Esophagus squamous epithelium (tissue), 5 donors: Measurements from ENCODE around the gene CCNL2. TPM values are rescaled to one million over a fixed set of nuclear protein-coding genes. Genes with fewer than 3 reads are reported as not detected.
"Not testable (repeated sequence)": the region's sequence is repeated elsewhere in the genome, so short reads cannot be mapped to it uniquely, and the experiment has no call there.

ENCODE experiments used
- DNase-seq: peaks from one replicate; lab custom pipeline; 2025; lab: John Stamatoyannopoulos, UW
- H3K27ac ChIP-seq, 4 donors: fragments of 200-600 bp; sonication (generic); one replicate each; pipeline ENCODE4 v1.5.1; 2016 to 2019; ENCODE audit warnings: mild to moderate bottlenecking in 1 of 4
- H3K27me3 ChIP-seq, 4 donors: fragments of 200-600 bp; sonication (generic); 1 replicate in 3 of 4; 2 replicates in 1 of 4; pipeline versions ENCODE4 v1.5.1 to v1.6.0; 2017 to 2021; ENCODE audit warnings: antibody characterized with exemption in 1 of 4
- H3K36me3 ChIP-seq, 3 donors: fragments of 200-600 bp; sonication (generic); one replicate each; pipeline ENCODE4 v1.5.1; 2016 to 2019
- H3K4me1 ChIP-seq, 3 donors: fragments of 200-600 bp; sonication (generic); one replicate each; pipeline ENCODE4 v1.5.1; 2017 to 2019
- H3K4me3 ChIP-seq, 4 donors: fragments of 200-600 bp; sonication (generic); 1 replicate in 3 of 4; 2 replicates in 1 of 4; pipeline ENCODE4 v1.5.1; 2016 to 2019; ENCODE audit warnings: mild to moderate bottlenecking in 2 of 4, moderate library complexity in 1 of 4
- H3K9me3 ChIP-seq, 3 donors: fragments of 200-600 bp; sonication (generic); one replicate each; pipeline ENCODE4 v1.5.1; 2016 to 2019
- POLR2A ChIP-seq, 4 donors: fragments of 450-650 bp; IDR thresholded peaks; one replicate each; pipeline ENCODE4 v1.6.1; 2017; ENCODE audit warnings: antibody characterized with exemption in 4 of 4, mild to moderate bottlenecking in 4 of 4, moderate library complexity in 3 of 4
- WGBS, 2 donors: methylation state at CpG; one replicate each; pipeline ENCODE4 v1.1.5; 2018; 5-methylcytosine and 5-hydroxymethylcytosine counted together
- intact Hi-C: fragments of 100-400 bp; cut with DNase I; formaldehyde crosslinking; loops from one replicate; pipeline ENCODE4 v1.15.0; 2022
- total RNA-seq, 4 donors: library from RNA; depleted of rRNA; stranded (reverse); fragments of >200 nt; gene quantifications; one replicate each; pipeline ENCODE4 v1.1.0, GENCODE V29; 2016
- TF ChIP-seq, protein P1 (sequence below), 6 experiments: fragments of 450-650 bp in 4 of 6; fragments of 200-600 bp in 2 of 6; sonication (generic) in 2 of 6; IDR thresholded peaks; one replicate each; pipeline ENCODE4 v1.5.1; 2016 to 2019; ENCODE audit warnings: antibody characterized with exemption in 6 of 6, mild to moderate bottlenecking in 4 of 6, moderate library complexity in 4 of 6
- donor health status: DM: yes; HTN: yes; CAD: no.

CCNL2 gene
- total RNA-seq, result 100 to 1,000 TPM in 2 of 4 donors, 10 to 100 TPM in 2; 42.5 to 213 (median 104) TPM

DNA sequence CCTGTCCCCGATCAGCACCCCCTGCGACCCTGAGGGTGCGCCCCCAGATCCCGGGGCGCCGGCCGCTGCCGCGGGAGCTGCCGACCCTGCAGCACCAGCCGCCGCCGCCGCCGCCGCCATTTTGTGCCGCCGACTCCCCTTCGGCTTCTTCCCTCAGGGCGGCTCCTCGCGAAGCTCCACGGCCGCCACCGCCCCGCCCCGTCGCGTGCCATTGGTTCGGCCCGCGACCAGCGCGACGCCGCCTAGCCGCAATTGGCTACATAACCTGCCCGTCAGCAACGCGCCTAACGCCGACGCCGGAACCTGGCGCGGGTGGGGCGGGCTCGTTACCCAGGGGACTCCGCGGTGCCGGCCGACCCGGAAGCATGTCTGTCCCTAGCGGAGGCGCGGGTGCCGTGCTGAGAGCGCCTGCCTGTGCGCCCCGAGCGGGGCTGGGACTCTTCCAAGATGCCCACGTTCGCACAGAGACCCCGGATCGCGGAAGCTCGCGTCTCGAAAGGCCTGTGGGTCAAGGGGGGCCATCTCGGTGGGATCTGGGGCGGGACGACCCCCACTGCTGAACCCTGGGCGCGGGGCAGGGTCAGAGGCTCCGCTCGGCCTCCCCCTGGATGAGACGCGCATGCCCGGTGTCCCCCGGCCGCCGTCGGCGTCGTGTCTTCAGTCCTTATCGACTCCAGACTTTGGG is at the start of gene CCNL2:
Gene CCNL2, minus strand, starts transcription at position 149 of the 685 bp plus-strand sequence. Its CDS starts 29 bp downstream, at position 120.
- no peaks in the 10 kb centered on the region for H3K27me3 ChIP-seq
- WGBS, 2 donors, result no CpG with 5 or more reads among the region's 86 CpGs
- H3K4me1 ChIP-seq, result peaks cover 22 to 66% (median 23%) of the 10 kb centered on the region in 3 donors
- H3K27ac ChIP-seq, result peak within 1 kb of the TSS; percentile 88 to 94 (median 92)
- H3K4me3 ChIP-seq, result peak within 1 kb of the TSS; percentile 91 to 99 (median 97)
- intact Hi-C loops, result no loop called here
- peaks cover 0 to 80% (median 32%) of the 10 kb centered on the region in 3 donors for H3K36me3 ChIP-seq
- no peaks in the 10 kb centered on the region for H3K9me3 ChIP-seq
- DNase-seq, result peak; percentile 94
- TF ChIP-seq, protein P1, sequence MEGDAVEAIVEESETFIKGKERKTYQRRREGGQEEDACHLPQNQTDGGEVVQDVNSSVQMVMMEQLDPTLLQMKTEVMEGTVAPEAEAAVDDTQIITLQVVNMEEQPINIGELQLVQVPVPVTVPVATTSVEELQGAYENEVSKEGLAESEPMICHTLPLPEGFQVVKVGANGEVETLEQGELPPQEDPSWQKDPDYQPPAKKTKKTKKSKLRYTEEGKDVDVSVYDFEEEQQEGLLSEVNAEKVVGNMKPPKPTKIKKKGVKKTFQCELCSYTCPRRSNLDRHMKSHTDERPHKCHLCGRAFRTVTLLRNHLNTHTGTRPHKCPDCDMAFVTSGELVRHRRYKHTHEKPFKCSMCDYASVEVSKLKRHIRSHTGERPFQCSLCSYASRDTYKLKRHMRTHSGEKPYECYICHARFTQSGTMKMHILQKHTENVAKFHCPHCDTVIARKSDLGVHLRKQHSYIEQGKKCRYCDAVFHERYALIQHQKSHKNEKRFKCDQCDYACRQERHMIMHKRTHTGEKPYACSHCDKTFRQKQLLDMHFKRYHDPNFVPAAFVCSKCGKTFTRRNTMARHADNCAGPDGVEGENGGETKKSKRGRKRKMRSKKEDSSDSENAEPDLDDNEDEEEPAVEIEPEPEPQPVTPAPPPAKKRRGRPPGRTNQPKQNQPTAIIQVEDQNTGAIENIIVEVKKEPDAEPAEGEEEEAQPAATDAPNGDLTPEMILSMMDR (IDR thresholded peaks at IDR 0.05), result peak; percentile 56 to 80 (median 76)
- TF ChIP-seq POLR2A (IDR thresholded peaks at IDR 0.05), result peak in 2 of 4 donors; percentile 51 to 64

DNA sequence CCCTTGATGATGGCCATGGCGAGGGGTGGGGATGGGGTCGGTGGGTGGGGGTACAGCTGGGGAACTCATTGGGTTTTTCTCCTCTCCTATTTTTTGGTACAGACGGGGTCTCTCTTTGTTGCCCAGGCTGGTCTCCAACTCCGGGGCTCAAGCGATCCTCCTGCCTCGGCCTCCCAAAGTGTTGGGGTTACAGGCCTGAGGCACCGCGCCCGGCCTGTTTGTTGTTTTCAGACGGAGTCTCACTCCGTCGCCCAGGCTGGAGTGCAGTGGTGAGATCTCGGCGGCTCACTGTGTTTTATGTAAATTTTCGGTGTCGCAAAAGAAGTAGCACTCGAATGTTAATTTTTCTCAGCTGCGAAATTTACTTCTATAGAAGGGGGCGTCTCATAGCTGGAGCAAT is 47.5 kb upstream of the CCNL2 start:
- DNase-seq, result not testable (repeated sequence)

DNA sequence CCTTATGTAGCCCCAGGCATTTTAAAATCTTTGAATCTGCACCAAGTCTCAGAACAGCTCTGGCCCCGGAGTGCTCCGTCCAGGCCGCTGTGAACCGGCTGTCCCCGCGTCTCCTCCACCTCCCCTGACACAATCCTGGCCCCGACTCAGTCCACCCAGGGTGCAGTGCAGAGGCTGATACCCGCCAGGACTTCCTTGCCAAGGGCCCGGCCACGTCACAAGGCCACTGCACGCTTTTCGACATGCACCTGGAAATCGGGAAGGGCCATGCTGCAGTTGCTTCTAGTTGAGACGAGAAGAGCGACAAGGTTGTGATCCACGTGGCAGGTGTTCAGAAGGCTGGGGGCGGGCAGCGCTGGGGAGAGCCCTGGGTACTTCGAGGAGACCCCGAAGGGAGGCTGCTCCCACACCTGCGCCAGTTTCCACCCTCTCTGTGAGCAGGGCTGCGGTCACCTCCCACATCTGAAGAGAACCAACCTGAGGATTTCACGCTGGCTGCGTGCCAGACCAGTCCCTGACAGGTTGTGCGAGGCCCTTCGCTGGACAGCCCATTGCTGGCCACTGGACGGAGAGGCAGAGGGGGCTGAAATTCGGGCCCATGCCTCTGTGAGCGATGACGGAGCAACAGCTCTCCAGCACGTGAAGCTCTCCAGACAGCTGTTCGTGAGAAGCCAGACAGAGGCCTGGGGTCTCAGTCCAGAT is 43.1 kb upstream of the CCNL2 start:
- Histone ChIP-seq H3K9me3 (no peaks in the 10 kb centered on the region), H3K27me3 (no peaks in the 10 kb centered on the region), H3K4me1 (peaks cover 8 to 44% (median 23%) of the 10 kb centered on the region in 3 donors), H3K27ac (peak overlapping the region in 1 of 4 donors; percentile 14), H3K4me3 (no peak overlapping the region), H3K36me3 (peaks cover 0 to 19% (median 3%) of the 10 kb centered on the region in 3 donors)
- intact Hi-C loops, result no loop called here
- no peak for DNase-seq
- 68 to 74% methylated on average over 14 to 21 of the region's 32 CpGs for WGBS, 2 donors
- TF ChIP-seq POLR2A (IDR thresholded peaks at IDR 0.05), result no peak
- TF ChIP-seq, protein P1 (IDR thresholded peaks at IDR 0.05), result no peak

More for the DNA sequence above, 47.5 kb upstream of the CCNL2 start:
- H3K4me1 ChIP-seq, H3K27ac ChIP-seq, H3K36me3 ChIP-seq, H3K4me3 ChIP-seq, H3K9me3 ChIP-seq, H3K27me3 ChIP-seq, intact Hi-C loops: not testable (repeated sequence)
- 94 to 95% methylated on average over 11 to 18 of the region's 19 CpGs for WGBS, 2 donors

DNA sequence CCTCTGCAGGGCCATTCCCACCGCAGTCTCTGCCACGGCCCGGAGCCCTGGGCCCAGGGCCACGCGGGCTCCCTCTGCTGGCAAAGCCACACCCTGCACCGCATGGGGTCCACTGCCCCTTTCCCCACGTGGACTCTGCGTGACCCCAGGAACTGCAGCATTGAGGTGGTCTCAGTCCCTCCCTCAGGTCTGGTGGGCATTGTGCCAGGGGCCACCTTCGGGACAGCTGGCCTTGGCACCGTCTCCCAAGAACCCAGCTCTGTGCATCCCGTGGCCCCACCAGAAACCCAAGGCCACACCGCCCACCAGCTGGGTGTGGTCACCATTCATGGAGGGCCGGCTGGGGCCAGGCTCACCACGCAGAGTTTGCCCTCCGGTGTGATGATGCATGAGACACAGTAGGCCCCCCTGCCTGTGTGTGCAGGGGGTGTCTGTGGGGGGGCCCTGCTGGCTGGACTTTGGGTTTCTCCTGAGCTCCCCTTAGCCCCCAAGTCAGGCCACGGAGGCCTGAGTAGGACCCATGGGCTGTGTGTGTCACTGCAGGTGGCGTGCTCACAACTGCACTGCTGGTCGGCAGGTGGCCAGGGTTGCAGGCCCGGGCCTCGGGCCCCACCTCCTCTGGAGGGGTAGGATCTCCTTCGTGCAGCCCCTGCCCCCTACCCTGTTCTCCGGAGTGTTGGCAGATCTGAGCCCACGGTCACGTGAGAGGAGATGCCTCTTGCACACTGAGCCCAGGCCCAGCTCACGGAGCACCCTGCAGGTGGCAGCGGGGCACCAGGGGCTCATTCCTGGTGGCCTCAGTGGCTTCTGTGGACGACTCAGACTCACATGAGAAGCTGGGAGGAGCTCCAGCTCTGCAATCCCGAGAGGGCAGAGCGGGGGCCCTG is 42.1 kb upstream of the CCNL2 start:
- H3K36me3 ChIP-seq, result peaks cover 0 to 19% (median 3%) of the 10 kb centered on the region in 3 donors
- no peak for TF ChIP-seq POLR2A (IDR thresholded peaks at IDR 0.05)
- TF ChIP-seq, protein P1 (IDR thresholded peaks at IDR 0.05), result peak; percentile 71 to 91 (median 86)
- WGBS, 2 donors, result 16% methylated on average over 8 of the region's 29 CpGs; no CpG with 5 or more reads in 1 of the 2 donors
- no peaks in the 10 kb centered on the region for H3K9me3 ChIP-seq
- H3K27me3 ChIP-seq, result peaks cover 0 to 10% (median 0%) of the 10 kb centered on the region in 4 donors
- no peak for DNase-seq
- peaks cover 17 to 54% (median 31%) of the 10 kb centered on the region in 3 donors for H3K4me1 ChIP-seq
- H3K27ac ChIP-seq, result peak overlapping the region in 3 of 4 donors; percentile 14 to 30 (median 21)
- intact Hi-C loops, result no loop called here
- H3K4me3 ChIP-seq, result no peak overlapping the region
